Vagina (tissue), 2 donors: Measurements from ENCODE around the gene C3orf20. TPM values are rescaled to one million over a fixed set of nuclear protein-coding genes. Genes with fewer than 3 reads are reported as not detected.
A peak's percentile ranks its signal among the peaks of the same experiment; 100 is the strongest.

Experiments
- DNase-seq, 2 donors: peaks; one replicate each; pipeline ENCODE4 v3.0.0-alpha.2; 2017; ENCODE audit errors: extremely low spot score in 2 of 2
- H3K27ac ChIP-seq: fragments of 200-600 bp; sonication (generic); one replicate; pipeline ENCODE4 v1.5.1; 2019
- H3K27me3 ChIP-seq: fragments of 200-600 bp; sonication (generic); one replicate; pipeline ENCODE4 v1.5.1; 2019
- H3K36me3 ChIP-seq, 2 donors: fragments of 200-600 bp; sonication (generic); one replicate each; pipeline ENCODE4 v1.5.1; 2017 to 2019
- H3K4me1 ChIP-seq: fragments of 200-600 bp; sonication (generic); one replicate; pipeline ENCODE4 v1.5.1; 2019
- H3K4me3 ChIP-seq, 2 donors: fragments of 200-600 bp; sonication (generic); 1 replicate in 1 of 2; 2 replicates in 1 of 2; pipeline ENCODE4 v1.5.1; 2016 to 2019
- H3K9me3 ChIP-seq: fragments of 200-600 bp; sonication (generic); one replicate; pipeline ENCODE4 v1.5.1; 2019
- POLR2A ChIP-seq, 2 donors: fragments of 450-650 bp; IDR thresholded peaks; one replicate each; pipeline ENCODE4 v1.6.1; 2017; ENCODE audit warnings: antibody characterized with exemption in 2 of 2, mild to moderate bottlenecking in 2 of 2, moderate library complexity in 2 of 2
- POLR2AphosphoS5 ChIP-seq, 2 donors: sonication (generic); formaldehyde crosslinking; IDR thresholded peaks; one replicate each; pipeline ENCODE4 v1.9.0; 2017; ENCODE audit warnings: antibody characterized with exemption in 2 of 2, mild to moderate bottlenecking in 2 of 2, low read depth in 1 of 2; ENCODE audit not compliant: insufficient read depth in 1 of 2
- intact Hi-C: fragments of 100-400 bp; cut with DNase I; formaldehyde crosslinking; loops from one replicate; pipeline ENCODE4 v1.15.1; 2023
- total RNA-seq: library from RNA; depleted of rRNA; stranded (reverse); fragments of >200 nt; gene quantifications from one replicate; pipeline ENCODE4 v1.2.3, GENCODE V29; 2016
- TF ChIP-seq, protein P1 (sequence below), 3 experiments: fragments of 450-650 bp in 2 of 3; fragments of 200-600 bp in 1 of 3; sonication (generic) in 1 of 3; IDR thresholded peaks; one replicate each; pipeline ENCODE4 v1.5.1; 2017 to 2019; ENCODE audit warnings: antibody characterized with exemption in 3 of 3, mild to moderate bottlenecking in 2 of 3, moderate library complexity in 2 of 3

The C3orf20 gene
- total RNA-seq, 1 donor from 2014 or later: 0.49 TPM

DNA sequence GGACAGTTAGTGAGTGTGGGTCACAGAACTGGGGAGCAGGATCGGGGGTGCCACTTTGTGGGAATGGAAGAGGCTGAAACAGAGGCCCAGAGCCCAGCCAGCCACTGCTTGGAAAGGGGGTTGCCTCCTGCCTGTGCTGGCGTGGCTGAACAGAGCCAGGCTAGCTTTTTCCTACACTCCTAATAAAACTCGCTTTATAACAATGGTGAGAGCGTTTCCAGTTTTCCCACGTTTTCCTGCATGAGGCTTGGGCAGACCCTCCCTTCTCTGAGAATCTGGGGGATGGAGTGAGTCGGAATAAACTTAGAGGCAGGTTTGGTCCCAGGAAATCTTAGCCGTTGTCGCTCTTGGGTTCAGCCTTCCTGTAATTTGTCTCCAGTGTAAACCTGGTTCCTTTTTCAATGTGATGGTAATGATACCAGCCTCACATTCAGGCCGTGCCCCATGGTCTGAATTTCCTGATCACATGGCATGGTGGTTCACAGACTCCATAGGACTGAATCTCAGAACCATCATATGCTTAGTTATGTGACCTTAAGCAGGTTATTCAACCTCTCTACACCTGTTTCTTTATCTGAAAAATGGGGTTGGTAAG is 137.4 kb downstream of the C3orf20 start:
- DNase-seq: no peak
- no peaks in the 10 kb centered on the region for H3K36me3 ChIP-seq
- no peaks in the 10 kb centered on the region for H3K9me3 ChIP-seq
- H3K4me1 ChIP-seq: peaks cover 21% of the 10 kb centered on the region
- H3K4me3 ChIP-seq: peak overlapping the region; percentile 62 to 74
- intact Hi-C loops: no loop called here
- no peaks in the 10 kb centered on the region for H3K27me3 ChIP-seq
- H3K27ac ChIP-seq: peak overlapping the region; percentile 84
- no peak for TF ChIP-seq POLR2AphosphoS5 (IDR thresholded peaks at IDR 0.05; ENCODE audit: insufficient read depth in 1 of 2, low read depth in 1 of 2)
- TF ChIP-seq POLR2A (IDR thresholded peaks at IDR 0.05): no peak
- TF ChIP-seq, protein P1, sequence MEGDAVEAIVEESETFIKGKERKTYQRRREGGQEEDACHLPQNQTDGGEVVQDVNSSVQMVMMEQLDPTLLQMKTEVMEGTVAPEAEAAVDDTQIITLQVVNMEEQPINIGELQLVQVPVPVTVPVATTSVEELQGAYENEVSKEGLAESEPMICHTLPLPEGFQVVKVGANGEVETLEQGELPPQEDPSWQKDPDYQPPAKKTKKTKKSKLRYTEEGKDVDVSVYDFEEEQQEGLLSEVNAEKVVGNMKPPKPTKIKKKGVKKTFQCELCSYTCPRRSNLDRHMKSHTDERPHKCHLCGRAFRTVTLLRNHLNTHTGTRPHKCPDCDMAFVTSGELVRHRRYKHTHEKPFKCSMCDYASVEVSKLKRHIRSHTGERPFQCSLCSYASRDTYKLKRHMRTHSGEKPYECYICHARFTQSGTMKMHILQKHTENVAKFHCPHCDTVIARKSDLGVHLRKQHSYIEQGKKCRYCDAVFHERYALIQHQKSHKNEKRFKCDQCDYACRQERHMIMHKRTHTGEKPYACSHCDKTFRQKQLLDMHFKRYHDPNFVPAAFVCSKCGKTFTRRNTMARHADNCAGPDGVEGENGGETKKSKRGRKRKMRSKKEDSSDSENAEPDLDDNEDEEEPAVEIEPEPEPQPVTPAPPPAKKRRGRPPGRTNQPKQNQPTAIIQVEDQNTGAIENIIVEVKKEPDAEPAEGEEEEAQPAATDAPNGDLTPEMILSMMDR (IDR thresholded peaks at IDR 0.05): no peak

DNA sequence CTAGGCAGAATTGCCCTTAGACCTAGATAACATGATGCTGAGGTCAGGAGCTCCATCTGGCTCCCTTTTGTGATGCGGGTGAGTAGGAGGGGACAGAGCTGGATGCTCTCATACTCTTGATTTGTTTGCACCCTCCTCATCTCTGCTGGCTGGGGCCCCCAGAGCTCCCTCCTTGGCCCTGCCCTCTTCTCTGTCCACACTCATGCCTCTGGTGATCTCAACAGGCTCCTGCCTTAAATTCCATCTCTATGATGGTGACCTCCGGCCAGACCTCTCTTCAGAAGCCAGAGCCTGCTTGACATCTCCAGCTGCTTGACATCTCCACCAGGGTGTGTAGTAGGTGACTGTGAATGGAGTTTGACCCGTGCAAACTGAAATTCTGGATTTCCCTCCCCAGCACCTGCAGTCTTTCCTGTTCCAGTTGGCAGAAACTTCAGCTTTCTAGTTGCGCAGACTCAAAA is 139.5 kb downstream of the C3orf20 start:
- H3K4me3 ChIP-seq: no peak overlapping the region
- H3K27ac ChIP-seq: no peak overlapping the region
- H3K4me1 ChIP-seq: peaks cover 21% of the 10 kb centered on the region
- no peak for DNase-seq
- no peaks in the 10 kb centered on the region for H3K9me3 ChIP-seq
- intact Hi-C loops: no loop called here
- H3K36me3 ChIP-seq: peaks cover 0 to under 1% of the 10 kb centered on the region in 2 donors
- TF ChIP-seq POLR2A (IDR thresholded peaks at IDR 0.05): no peak
- TF ChIP-seq, protein P1 (IDR thresholded peaks at IDR 0.05): no peak
- no peaks in the 10 kb centered on the region for H3K27me3 ChIP-seq

DNA sequence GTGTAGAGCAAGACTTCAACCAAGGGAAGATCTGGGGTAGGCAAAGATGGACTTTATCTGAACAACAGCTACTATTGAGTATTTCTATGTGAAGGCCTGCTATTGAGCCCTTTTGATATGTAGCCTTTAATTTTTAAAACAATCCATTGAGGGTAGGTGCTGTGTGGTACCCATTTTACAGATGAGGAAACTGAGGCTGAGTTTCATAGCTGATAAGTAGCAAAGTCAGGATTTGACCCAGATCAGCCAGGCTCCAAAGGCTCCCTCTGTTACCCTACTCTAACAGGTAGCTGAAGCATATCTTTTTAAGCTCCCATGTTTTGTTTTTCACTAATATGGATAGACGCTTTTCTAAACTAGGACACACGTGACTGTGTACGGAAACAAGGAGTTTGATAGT is 141.4 kb downstream of the C3orf20 start:
- H3K9me3 ChIP-seq: no peaks in the 10 kb centered on the region
- intact Hi-C loops: no loop called here
- TF ChIP-seq, protein P1 (IDR thresholded peaks at IDR 0.05): no peak
- TF ChIP-seq POLR2A (IDR thresholded peaks at IDR 0.05) (no peak), POLR2AphosphoS5 (IDR thresholded peaks at IDR 0.05; ENCODE audit: insufficient read depth in 1 of 2, low read depth in 1 of 2) (no peak)
- H3K4me3 ChIP-seq: no peak overlapping the region
- H3K36me3 ChIP-seq: peaks cover 0 to 8% of the 10 kb centered on the region in 2 donors
- no peak for DNase-seq
- no peaks in the 10 kb centered on the region for H3K27me3 ChIP-seq
- peaks cover 14% of the 10 kb centered on the region for H3K4me1 ChIP-seq
- no peak overlapping the region for H3K27ac ChIP-seq

DNA sequence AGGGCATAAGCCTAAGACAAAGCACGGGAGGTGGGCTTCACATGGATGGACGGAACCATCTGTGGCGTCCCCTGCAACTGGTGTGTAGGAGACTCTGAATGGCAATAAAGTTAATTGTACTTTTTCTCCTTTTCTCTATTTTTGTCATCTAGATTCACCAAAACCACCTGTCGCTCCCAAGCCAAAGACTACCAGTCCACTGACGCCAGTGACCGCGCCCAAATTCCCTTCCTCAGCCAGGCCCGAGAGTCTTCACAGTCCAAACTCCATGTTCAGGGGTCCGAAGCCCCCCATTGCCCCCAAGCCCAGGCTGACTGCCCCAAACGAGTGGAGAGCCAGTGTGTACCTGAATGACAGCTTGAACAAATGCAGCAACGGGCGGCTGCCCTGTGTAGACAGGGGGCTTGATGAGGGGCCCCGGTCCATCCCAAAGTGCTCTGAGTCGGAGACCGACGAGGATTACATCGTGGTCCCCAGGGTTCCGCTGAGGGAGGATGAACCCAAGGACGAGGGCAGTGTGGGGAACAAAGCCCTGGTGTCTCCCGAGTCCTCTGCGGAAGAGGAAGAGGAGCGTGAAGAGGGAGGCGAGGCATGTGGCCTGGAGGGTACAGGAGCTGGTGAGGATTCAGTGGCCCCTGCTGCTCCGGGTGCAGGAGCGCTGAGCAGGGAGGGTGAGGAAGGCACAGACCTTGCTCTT is 144.0 kb downstream of the C3orf20 start, which contains the start of gene FGD5:
FGD5 (plus strand) TSS at position 159 of the 697 bp plus-strand sequence; CDS start at position 269, 110 bp downstream.
- H3K27me3 ChIP-seq: no peaks in the 10 kb centered on the region
- H3K4me3 ChIP-seq: no peak within 1 kb of the TSS
- no peak for DNase-seq
- H3K36me3 ChIP-seq: peaks cover 0 to 8% of the 10 kb centered on the region in 2 donors
- peaks cover 8% of the 10 kb centered on the region for H3K4me1 ChIP-seq
- no peaks in the 10 kb centered on the region for H3K9me3 ChIP-seq
- intact Hi-C loops: no loop called here
- TF ChIP-seq POLR2AphosphoS5 (IDR thresholded peaks at IDR 0.05; ENCODE audit: insufficient read depth in 1 of 2, low read depth in 1 of 2) (no peak), POLR2A (IDR thresholded peaks at IDR 0.05) (no peak)
- TF ChIP-seq, protein P1 (IDR thresholded peaks at IDR 0.05): no peak
- H3K27ac ChIP-seq: no peak within 1 kb of the TSS

DNA sequence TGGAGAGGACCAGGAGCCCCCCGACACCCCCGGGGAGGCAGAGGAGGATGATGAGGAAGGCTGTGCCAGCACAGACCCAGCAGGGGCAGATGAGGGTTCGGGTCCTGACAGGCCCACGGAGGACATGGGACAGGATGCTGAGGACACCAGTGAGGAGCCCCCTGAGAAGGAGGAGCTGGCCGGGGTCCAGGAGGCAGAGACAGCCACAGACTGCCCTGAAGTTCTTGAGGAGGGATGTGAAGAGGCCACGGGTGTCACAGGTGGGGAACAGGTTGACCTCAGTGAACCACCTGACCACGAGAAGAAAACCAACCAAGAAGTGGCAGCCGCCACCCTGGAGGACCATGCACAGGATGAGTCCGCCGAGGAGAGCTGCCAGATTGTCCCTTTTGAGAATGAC is 144.7 kb downstream of the C3orf20 start:
- intact Hi-C loops: no loop called here
- Histone ChIP-seq H3K4me3 (no peak overlapping the region), H3K9me3 (no peaks in the 10 kb centered on the region), H3K4me1 (peaks cover 6% of the 10 kb centered on the region), H3K27ac (no peak overlapping the region), H3K36me3 (peaks cover 0 to 8% of the 10 kb centered on the region in 2 donors), H3K27me3 (no peaks in the 10 kb centered on the region)
- DNase-seq: no peak
- TF ChIP-seq POLR2AphosphoS5 (IDR thresholded peaks at IDR 0.05; ENCODE audit: insufficient read depth in 1 of 2, low read depth in 1 of 2) (no peak), POLR2A (IDR thresholded peaks at IDR 0.05) (no peak)
- TF ChIP-seq, protein P1 (IDR thresholded peaks at IDR 0.05): no peak
